Activated CD8-positive, alpha-beta memory T cell treated with anti-CD3 and anti-CD28 coated beads for 36 hours (primary cell): Measurements from ENCODE around the gene CDH13. TPM values are rescaled to one million over a fixed set of nuclear protein-coding genes. Genes with fewer than 3 reads are reported as not detected.

Experiments used
- CTCF ChIA-PET: fragments of 350-600 bp; sonication (Branson Sonifier 250); formaldehyde crosslinking; loops from one replicate; lab custom pipeline; 2021; ENCODE audit warnings: antibody characterized with exemption; lab: Charles Lee
- POLR2A ChIA-PET: fragments of 350-600 bp; sonication (Branson Sonifier 250); formaldehyde crosslinking; loops from one replicate; lab custom pipeline; 2021; ENCODE audit warnings: antibody characterized with exemption; lab: Charles Lee
- total RNA-seq, 2 experiments: library from RNA; stranded (reverse); gene quantifications; one replicate each; pipeline ENCODE4 v1.2.3, GENCODE V29; 2021

Gene CDH13
- total RNA-seq, 2 experiments from 2014 or later, result not detected

DNA sequence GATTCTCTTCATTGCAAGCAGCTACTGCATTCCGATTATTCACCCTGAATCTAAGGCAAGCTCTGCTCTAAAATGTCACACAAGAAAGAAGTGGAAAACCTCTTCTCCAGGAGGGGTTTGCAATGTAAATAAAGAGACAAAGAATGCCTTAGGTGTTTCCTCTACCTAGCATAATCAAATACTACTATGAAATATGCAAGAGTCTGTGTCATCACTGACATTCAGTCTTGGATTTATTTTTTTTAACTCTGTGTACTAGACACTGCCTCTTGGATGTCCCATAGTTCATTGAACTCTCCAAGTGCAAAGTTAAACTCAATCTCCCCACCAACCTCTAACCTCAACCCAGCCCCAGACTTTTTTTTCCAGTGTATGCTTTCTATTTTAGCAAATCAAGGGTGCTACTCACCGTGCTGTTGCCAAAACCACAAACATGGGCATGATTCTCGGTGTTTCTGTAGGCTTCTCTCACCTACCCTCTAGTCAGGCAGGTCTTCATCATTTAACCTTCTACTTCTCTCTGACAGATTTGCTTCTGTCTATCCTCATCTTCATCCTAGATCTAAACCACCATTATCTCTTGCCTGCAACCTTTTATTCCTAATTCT, 329.1 kb downstream of the CDH13 start:
- ChIA-PET CTCF (no interaction called here), POLR2A (no interaction called here)

DNA sequence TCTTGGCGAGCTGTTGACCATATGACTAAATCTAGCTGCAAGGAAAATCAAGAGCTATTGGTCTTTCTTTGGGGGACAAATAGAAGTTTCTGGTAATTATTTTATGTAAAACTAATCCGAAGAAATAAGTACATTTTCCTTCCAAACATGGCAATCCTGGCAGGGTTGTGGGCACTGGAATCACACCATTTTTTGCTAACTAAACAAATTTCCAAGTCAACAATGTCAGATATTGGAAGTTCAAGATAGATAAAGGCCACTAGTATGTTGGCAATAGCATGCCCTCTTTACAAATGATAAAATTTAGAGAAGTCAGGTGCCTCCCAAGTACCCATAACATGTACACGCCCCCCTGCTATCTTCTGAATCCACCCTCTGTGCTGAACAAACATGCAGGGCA, 330.4 kb downstream of the CDH13 start:
- ChIA-PET CTCF (no interaction called here), POLR2A (no interaction called here)

DNA sequence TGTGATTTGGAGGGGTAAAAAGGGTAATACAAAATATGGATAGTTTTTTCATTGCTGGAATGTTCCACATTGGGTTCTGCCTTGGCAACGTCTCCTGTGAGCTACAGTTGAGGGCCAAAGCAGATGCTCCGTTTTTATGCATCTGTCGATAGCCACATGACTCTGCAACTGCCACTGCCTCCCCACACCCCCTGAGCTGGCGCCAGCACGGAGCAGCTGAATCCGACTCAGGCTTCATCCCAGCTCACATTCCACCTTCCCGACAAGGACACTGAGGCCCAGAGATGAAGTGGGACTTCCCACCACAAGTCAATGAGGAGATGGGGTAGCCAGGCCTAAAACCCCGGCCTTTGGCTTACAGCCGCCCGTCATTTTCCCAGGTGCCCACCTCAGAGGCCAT, 334.1 kb downstream of the CDH13 start:
- ChIA-PET CTCF (no interaction called here), POLR2A (no interaction called here)

DNA sequence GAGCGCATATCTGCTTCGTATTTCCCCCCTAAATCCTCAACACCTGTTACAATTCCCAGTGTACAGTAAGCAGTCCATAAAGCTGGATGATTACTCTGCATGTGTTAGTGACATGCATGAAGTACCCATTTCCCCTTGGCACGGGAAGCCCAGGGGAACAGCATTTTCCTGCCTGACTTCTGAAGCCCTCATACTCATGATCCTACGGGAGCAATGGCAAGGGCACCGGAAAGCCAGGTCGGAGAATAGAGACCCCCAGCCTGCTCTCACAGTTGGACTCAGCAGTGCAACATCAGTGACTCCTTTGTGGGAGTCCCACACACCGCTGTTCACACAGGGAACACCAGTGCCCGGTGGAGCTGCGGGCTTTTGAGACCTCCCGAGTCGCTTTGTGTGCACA, 336.9 kb downstream of the CDH13 start:
- CTCF ChIA-PET, result no interaction called here
- POLR2A ChIA-PET, result no interaction called here

DNA sequence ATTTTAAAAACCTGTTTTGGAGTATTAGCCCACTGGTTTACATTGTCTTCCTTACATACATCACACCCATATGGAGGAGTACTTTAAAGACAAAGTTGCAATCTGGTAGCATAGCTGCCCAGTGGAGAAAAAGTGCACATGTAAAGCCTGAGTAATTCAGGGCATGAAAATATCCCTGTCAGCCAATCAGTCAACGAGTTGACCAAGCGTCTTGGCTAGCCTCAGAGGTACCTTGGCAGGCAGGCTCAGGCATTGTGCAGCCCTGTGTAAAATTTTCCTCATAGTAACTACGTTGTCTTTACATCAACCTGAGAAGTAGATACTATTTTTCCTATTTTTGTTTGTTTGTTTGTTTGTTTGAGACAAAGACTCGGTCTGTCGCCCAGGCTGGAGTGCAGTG, 339.0 kb downstream of the CDH13 start:
- POLR2A ChIA-PET, result no interaction called here
- CTCF ChIA-PET, result no interaction called here

DNA sequence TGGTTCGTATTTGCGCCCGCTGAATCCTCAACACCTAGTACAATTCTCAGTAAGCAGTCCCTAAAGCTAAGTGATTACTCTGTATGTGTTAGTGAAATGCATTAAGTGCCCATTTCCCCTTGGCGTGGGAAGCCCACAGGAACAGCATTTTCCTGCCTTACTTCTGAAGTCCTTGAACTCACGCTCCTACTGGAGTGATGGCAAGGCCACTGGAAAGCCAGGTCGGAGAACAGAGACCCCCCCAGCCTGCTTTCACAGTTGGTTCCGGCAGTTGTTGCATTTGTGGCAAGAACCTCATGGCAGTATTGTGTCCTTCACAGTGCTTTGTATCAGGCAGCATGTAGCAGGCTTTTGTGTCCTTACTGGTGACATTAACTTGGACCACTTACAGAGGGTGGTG, 340.7 kb downstream of the CDH13 start:
- POLR2A ChIA-PET, result no interaction called here
- CTCF ChIA-PET, result no interaction called here

DNA sequence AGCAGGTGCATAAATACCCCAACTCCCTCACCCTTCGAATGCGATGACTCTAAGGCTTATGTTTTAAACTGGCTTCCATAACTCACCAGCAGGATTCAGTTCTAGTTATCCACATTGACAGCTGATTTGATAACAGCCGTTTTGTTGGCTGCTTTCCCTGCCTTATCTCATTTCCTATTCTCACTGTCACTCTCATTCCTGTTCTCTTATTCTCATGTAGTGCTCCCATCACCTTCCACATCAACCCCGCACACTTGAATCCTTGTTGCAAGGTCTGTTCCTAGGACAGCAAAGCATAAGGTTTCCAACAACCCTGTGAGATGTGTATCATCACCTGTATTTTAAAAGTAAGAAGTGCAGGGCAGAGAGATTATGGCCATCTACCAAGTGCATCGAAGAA, 344.4 kb downstream of the CDH13 start:
- ChIA-PET POLR2A (no interaction called here), CTCF (no interaction called here)

DNA sequence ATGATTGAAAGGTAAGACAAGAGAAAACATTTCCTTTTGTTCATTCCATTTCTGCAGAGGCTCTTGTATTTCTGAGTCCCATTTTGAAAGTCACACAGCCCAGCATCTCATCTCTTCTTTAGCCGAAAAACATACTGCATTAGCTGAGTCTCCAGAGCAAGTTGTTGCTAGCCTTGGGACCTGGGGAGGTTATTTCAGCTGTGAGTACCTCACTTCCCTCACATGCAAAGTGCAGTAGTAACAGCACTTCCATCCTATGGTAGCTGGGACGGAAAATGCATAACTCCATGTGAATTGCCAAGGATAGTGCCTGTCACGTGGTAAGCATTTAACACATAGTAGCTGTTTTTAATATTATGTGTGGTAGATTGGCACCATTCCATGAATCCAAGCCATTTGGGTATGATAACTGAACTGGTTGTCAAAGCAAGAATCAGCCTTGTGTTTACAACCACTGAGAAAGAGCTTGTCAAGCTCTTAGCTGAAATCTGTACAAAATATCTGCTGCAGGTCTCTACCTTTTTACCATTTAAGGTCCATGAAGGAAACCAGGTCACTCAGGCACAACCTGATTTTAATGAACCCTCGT, 345.7 kb downstream of the CDH13 start:
- POLR2A ChIA-PET, result no interaction called here
- CTCF ChIA-PET, result no interaction called here

DNA sequence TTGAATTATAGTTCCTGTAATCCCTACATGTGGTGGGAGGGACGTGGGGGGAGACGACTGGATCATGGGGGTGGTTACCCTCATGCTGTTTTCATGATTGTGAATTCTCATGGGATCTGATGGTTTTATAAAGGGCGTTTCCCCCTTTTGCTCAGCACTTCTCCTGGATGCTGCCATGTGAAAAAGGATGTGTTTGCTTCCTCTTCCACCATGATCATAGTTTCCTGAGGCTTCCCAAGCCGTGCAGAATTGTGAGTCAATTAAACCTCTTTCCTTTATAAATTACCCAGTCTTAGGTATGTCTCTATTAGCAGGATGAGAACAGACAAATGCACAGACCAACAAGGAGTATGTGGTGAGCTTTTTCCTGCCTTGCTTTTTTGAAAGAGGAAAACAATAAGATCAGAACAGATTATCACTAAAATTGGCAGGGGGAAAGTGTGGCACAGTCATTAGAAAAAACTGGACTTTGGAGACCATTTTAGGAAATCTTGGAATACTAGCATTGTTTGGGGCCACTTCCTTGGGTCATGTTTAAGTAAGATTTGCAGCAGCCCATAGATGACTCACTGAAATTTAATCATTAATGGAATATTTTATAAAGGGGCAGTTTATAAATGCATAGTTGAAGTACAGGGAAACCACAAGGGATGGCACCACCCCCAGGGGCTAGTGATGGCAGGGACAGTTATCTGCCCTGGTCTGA, 352.8 kb downstream of the CDH13 start:
- POLR2A ChIA-PET, result no interaction called here
- CTCF ChIA-PET, result no interaction called here

DNA sequence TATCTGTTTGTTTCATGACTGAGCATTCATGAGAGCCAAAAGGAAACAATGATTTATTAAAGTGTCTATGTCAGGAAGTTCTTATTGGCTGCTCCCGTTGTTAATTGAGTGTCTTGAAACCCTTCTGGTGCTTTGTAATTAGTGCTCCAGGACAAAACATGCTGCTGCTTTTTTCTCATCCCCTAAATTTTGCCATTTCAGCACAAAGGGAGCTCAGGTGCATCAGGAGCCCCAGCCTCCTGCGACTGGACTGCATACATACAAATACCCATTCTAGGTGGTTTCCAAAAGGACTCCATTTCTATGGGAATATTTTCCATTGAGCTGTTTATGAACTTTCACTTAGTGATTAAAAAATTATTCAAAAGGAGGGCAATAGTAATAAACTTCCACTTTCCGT, 354.0 kb downstream of the CDH13 start:
- CTCF ChIA-PET, result no interaction called here

DNA sequence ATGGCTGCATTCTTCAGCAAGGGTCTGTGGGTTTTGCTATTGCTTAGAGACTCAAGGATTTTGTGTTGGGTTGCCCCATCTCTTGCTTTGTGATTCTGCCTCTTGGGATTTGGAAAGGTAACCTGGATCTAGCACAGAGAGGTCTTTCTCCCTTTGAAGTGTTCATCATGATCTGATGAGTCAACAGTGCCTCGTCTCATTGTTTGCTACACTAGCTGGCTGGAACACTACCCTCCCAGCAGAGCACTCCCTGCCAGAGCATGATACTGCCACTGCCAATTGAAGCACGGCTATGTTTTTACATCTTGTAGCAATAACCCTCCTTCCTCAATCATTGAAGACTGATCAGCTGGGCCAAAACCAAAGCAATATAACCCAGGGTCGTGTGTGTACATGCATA, 361.0 kb downstream of the CDH13 start:
- ChIA-PET CTCF (no interaction called here), POLR2A (no interaction called here)

More for the DNA sequence above, 354.0 kb downstream of the CDH13 start:
- POLR2A ChIA-PET, result no interaction called here

DNA sequence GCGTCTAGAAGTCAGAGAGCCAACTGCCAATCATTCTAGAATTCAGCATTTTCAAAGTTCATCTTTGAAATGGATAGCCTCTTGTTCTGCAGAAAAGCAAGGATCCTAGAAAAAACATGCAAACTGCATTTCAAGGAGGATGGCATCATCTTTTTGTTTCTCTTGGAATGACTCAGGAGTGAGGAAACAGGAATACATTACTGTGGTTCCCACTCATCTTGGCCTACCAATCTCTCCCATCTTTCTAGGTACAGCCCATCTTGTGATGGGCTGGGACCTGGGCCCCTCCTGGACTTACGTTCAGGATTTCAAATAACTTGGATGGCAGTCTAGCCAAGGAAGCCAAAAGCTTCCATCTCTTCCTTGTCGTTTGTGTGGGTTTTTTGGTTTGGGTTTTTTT, 363.4 kb downstream of the CDH13 start:
- ChIA-PET CTCF (no interaction called here), POLR2A (no interaction called here)

DNA sequence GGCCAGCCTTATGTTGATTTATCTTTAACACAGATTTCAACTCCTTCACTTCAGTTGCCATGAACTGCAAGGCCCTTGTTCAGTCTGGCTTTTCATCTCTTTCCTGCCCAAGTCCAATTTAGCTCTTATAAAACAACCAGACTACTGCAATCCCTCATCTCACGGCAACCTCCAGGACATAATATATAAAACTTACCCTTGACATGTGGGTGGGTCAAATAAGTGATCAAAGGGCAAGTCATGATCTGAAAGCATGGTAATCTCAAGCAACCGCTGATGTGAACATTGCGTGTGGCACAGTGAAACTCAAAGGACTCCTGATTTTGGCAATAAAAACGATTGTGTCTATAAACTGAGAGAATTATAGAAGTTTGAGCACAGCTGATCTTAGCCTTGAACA, 364.6 kb downstream of the CDH13 start:
- CTCF ChIA-PET, result no interaction called here
- POLR2A ChIA-PET, result no interaction called here

DNA sequence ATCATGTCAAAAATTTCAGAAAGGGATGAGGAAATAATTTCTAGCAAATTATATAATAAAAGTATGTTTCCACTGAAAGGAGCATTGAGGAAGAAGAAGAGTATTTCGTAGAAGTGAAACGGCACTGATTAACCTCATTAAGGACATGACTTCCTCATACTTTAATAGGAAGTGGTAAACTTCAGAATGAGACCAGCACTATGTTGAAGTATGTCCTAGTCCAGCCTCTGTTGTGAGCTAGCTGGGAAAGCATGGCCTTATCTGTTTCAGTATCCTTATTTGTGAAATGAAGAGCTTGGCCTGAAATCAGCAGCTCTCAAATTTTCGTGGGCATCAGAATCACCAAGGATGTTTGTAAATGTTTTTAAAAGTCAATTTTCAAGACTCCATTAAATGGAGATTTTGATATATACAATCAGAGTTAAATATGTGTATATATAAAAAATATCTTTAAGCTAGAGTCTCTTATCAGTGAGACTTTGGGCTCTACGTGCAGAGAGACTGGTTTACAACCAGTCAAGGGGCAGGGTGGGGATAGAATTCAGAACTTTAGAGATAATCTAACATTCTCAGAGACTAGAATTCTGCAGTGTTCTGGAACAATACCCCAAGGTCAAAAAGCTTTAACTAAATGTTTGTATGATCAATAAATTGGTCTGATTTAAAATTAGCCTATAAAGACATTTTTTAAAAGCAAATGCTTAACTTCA, 365.4 kb downstream of the CDH13 start:
- ChIA-PET CTCF (no interaction called here), POLR2A (no interaction called here)

DNA sequence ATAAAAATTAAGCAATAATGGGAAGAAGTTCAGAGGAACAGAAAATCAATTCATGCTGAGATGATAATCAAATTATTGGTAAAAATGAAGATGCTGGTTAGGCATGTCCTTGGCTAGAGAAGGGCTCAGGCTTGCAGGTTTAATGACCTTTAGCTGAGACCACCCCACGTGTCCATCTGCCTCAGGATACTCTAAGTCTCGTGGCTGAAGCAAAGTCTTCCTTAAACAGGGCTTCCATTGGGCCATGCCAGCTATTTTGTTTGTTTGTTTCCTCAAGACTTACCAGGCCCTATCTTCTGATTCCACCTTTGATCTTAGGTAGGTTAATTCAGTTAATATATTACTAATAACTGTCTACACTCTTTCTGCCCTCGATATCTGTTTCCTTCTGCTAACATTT, 366.0 kb downstream of the CDH13 start:
- CTCF ChIA-PET, result no interaction called here
- POLR2A ChIA-PET, result no interaction called here

DNA sequence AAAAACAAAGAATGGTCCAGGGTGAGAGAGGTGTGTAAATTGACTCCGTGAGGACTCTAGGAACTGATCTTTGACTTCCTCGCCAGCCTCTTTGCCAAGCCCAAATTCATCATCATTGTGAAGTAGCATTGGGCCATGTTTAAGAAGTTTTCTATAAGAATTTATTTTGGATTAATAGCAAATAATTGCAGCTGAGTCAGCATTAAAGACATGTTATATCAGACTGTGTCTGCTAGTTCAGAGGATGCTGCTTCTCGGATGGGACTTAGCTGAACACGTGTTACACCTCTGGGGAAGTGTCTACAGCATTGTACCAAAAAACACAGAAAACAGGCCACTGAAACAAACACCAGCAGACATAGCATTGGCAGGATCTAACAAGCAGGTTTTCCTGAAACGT, 366.6 kb downstream of the CDH13 start:
- ChIA-PET CTCF (no interaction called here), POLR2A (no interaction called here)

DNA sequence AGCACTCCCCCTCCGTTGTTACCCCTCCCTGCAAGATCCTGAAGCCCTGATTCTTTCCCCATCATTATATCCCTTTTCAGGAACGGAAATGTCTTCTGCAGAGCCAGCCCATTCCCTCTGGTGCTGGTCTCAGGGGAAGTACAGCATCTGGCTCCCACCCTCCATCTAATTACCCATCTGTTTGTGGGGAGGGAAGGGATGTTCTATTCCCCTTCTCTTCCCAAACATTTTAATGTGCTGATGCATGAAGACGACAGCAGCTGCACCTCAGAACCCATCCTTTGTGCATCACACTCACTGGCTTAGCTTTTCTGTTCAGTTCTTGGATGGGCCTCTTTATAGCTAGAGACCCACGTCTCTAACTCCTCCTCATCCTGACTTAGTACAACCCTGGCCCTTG, 367.2 kb downstream of the CDH13 start:
- ChIA-PET POLR2A (no interaction called here), CTCF (no interaction called here)

DNA sequence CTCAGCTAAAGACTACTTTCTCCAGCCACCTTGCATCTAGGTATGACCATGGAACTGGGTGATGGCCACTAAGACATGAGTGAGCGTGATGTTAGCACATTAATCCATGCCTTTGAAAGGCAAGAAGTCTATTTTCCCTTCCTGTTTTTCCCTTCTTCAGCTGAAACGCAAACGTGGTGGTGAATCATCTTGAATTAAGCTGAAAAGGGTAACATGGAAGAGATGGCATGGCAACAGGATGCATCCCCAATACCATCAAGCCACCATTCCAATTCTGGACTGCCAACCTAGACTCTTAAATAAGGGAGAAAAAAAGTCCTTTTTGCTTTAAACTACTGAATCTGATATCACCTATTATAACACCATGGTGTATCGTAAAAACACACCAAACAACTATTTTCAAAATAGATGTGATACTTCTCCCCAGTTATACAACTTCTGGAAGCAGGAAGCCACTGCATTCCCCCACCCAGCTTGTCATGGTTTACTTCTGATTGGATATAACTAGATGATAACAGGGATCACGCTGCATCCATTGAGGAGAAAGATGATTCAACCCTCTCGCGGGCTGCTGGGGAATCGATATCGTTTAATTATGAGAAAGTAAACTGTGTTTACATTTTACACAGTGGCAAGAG, 368.6 kb downstream of the CDH13 start:
- ChIA-PET CTCF (no interaction called here), POLR2A (no interaction called here)

DNA sequence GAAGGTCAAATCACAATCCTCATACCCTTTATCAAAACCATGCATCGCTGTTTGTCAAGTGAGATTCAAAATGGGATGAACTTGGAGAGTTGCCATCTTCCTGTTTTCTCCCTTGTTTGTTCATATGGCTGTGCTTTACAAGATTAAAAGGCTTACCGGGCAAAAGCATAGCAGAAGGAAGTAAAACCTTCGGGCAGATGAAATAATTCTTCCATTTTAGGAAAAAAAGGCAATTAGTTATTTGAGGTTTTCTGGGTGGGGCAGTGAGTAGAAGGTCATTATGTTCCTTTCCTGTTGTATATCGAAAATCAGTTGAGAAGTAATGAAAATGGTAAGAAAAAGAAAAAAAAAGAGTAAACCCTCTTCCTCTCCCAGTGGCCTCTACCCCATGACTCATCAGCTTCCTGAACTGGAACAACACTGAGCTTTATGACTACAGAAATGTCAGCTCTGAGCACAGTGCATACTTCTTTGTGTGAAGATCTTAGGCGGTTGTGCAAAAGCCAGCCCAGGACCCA, 369.2 kb downstream of the CDH13 start:
- POLR2A ChIA-PET, result no interaction called here
- CTCF ChIA-PET, result no interaction called here

DNA sequence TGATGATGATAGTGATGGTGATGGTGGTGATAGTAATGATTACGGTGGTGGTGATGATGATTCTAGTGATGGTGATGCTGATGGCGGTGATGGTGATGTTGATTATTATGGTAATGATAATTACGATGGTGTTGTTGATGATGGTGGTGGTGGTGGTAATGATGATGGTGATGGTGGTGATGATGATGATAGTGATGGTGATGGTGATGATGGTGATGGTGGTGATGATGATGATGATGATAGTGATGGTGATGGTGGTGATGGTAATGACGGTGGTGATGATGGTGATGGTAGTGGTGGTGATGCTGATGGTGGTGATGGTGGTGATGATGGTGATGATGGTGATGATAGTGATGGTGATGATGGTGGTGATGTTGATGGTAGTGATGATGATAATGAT, 370.0 kb downstream of the CDH13 start:
- CTCF ChIA-PET, result no interaction called here
- POLR2A ChIA-PET, result no interaction called here
